SJCRH30 (cell line): ENCODE data around the gene SPTLC3. TPM values are rescaled to one million over a fixed set of nuclear protein-coding genes. Genes with fewer than 3 reads are reported as not detected.

Source experiments
- DNase-seq, 2 experiments: peaks; one replicate each; pipeline ENCODE4 v3.0.0-alpha.2; 2015 to 2020
- H3K27ac ChIP-seq: fragments of 250-450 bp; sonication (Bioruptor Pico); 2 replicates; pipeline ENCODE4 v1.5.1; 2020; ENCODE audit warnings: mild to moderate bottlenecking, moderate library complexity
- H3K27me3 ChIP-seq: fragments of 250-450 bp; sonication (Bioruptor Pico); 2 replicates; pipeline ENCODE4 v1.5.1; 2020; ENCODE audit warnings: mild to moderate bottlenecking, moderate library complexity
- H3K36me3 ChIP-seq: fragments of 250-450 bp; sonication (Bioruptor Pico); 2 replicates; pipeline ENCODE4 v1.5.1; 2020; ENCODE audit warnings: mild to moderate bottlenecking, moderate library complexity
- H3K4me1 ChIP-seq: fragments of 250-450 bp; sonication (Bioruptor Pico); 2 replicates; pipeline ENCODE4 v1.5.1; 2020; ENCODE audit warnings: mild to moderate bottlenecking, moderate library complexity
- H3K4me3 ChIP-seq: fragments of 250-450 bp; sonication (Bioruptor Pico); 2 replicates; pipeline ENCODE4 v1.5.1; 2020; ENCODE audit warnings: mild to moderate bottlenecking, moderate library complexity
- H3K9me3 ChIP-seq: fragments of 250-450 bp; sonication (Bioruptor Pico); replicated peaks from 2 replicates; pipeline ENCODE4 v1.5.1; 2020; ENCODE audit warnings: mild to moderate bottlenecking, moderate library complexity
- total RNA-seq: library from RNA; depleted of rRNA; stranded (reverse); fragments of >200 nt; shearing (Covaris generic); gene quantifications from 2 replicates; pipeline ENCODE4 v1.2.3, GENCODE V29; 2014

SPTLC3 gene
- total RNA-seq, 1 experiment from 2014 or later, result not detected

DNA sequence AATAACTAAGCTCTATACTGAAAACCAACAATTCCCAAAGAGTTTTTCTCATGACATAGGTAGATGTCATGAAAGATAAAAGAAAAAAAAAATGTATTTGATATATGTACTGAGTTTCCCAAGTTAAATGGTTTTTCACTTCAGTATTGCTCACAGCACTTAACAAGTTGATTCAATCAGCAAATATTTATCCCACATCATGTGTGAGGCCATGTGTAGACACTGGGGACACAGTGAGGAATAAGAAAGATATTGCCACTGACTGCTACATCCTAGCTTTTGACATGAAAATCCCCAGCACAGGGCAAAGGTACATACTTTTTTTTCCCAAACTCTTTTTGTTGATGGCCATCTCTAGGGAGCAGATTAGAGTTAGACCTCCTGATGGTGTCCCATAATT, 25.3 kb downstream of the SPTLC3 start:
- Histone ChIP-seq H3K4me1 (peaks cover 16% of the 10 kb centered on the region), H3K27ac (no peak overlapping the region), H3K9me3 (no peaks in the 10 kb centered on the region), H3K36me3 (no peaks in the 10 kb centered on the region), H3K27me3 (no peaks in the 10 kb centered on the region), H3K4me3 (no peak overlapping the region)
- DNase-seq, result no peak

DNA sequence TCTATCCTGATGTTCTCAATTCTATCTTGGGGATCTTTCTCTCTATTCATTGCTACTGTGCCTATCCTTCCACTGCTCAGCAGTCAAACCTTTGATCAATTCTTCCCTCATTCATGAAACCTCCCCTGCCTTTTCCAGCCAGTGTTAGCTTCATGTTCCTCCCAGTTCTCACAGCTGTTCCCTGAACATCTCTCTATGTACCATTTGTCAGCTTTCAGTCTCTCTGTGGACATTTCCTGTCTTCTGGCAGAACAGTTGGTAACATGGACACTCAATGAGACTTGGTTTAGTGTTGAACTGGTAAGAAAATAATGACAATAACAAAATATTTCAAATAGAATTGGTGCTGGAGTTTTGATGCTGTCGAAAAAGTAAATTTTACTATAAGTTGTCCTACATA, 26.2 kb downstream of the SPTLC3 start:
- DNase-seq, result peak in 1 of 2 experiments; percentile 24
- peaks cover 8% of the 10 kb centered on the region for H3K4me1 ChIP-seq
- no peak overlapping the region for H3K27ac ChIP-seq
- H3K36me3 ChIP-seq, result no peaks in the 10 kb centered on the region
- no peaks in the 10 kb centered on the region for H3K9me3 ChIP-seq
- no peaks in the 10 kb centered on the region for H3K27me3 ChIP-seq
- no peak overlapping the region for H3K4me3 ChIP-seq

DNA sequence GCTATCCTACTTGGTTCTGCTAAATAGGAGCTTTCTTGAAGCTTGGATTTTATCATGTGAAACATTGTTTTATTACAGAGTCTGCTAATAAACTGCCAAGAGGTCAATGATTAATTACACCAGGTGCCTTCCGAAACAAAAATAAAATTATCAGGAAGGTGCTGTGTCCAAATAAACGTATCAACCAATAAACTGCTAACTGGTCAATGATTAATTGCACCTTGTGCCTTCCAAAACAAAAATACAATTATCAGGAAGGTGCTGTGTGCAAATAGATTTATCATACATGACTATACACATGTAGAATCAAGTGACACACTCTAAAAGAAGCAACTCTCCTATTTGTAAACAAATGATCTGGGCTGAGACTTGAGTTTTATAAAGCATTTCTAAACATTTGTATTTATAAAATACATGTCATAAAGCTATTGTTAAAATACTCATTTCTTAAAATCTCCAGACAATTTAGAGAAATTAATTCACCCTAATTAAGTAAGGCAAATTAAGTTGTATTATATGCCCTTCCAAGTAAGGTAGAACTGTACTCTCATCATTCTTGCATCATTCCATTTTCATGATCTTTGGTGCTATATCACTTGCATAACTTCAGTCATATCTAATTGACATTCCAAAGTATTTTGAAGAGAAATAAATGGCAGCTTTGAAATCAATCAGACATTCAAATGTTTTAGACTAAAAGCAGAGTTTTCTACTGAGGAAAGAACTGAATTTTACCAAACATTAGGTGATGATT, 26.8 kb downstream of the SPTLC3 start:
- no peak overlapping the region for H3K4me3 ChIP-seq
- no peaks in the 10 kb centered on the region for H3K9me3 ChIP-seq
- H3K27ac ChIP-seq, result no peak overlapping the region
- no peak for DNase-seq
- H3K4me1 ChIP-seq, result peaks cover 2% of the 10 kb centered on the region
- no peaks in the 10 kb centered on the region for H3K27me3 ChIP-seq
- no peaks in the 10 kb centered on the region for H3K36me3 ChIP-seq

DNA sequence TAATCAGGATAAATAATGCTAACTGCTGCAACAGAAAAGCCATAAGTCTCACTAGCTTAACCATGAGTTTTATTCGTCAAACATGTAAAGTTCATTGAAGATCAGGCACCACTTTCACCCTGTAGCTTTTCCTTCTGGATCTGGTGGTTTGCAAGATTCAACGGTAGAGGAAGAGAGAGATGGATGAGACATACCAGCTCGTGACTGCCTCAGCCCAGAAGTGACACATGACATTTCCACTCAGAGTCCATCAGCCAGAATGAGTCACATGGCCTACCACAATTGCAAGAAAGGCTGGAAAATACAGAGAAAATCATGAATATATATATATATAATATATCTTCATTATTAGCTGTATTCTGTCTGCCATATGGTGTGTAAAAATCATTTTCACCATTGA, 29.0 kb downstream of the SPTLC3 start:
- Histone ChIP-seq H3K4me3 (no peak overlapping the region), H3K36me3 (no peaks in the 10 kb centered on the region), H3K27me3 (no peaks in the 10 kb centered on the region; the same call in 1 of the 2 replicates), H3K9me3 (no peaks in the 10 kb centered on the region), H3K27ac (no peak overlapping the region), H3K4me1 (no peaks in the 10 kb centered on the region)
- DNase-seq, result no peak

DNA sequence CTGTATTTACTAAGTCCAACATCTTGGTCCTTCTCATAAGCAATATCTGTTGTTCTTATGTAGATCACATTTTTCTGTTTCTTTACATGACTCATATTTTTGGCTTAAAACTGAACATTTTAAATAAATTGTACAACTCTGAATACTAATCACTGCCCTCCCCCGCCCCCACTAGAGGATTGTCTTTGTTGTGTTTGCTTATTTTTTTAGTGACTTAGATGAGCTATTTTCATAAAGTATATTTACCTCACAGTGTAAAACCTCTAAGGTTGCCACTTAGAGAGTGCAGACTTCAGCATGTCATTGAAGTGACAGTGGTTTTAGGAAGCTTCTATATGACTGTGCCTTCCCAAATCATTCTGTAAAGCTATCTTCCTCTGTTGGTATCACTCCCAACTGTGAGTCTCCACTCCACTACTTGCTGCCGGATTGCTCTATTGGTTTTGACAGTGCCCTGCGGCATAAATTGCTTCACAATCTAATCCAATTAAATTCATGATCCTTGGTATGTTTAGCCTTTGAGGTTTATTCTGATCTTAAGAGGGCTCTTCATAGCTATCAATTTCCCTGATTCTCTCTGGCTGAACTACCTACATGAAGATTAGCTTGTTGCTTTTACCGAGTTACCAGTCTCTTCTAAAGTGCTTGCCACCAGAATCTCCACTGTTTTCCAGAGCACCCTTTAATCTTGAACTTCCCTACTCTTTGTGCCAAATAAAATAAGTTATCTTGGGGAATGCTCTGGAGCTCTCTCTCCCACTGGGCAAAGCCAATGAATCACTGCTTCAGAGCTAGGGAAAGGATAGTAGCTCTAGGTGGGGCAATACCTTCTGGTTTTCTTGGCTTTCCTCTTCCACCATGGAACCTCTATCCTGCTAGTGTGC, 33.0 kb downstream of the SPTLC3 start:
- H3K4me1 ChIP-seq, result no peaks in the 10 kb centered on the region
- DNase-seq, result no peak
- no peaks in the 10 kb centered on the region for H3K36me3 ChIP-seq
- no peaks in the 10 kb centered on the region for H3K9me3 ChIP-seq
- no peaks in the 10 kb centered on the region; the same call in 1 of the 2 replicates for H3K27me3 ChIP-seq
- H3K27ac ChIP-seq, result no peak overlapping the region
- H3K4me3 ChIP-seq, result no peak overlapping the region

DNA sequence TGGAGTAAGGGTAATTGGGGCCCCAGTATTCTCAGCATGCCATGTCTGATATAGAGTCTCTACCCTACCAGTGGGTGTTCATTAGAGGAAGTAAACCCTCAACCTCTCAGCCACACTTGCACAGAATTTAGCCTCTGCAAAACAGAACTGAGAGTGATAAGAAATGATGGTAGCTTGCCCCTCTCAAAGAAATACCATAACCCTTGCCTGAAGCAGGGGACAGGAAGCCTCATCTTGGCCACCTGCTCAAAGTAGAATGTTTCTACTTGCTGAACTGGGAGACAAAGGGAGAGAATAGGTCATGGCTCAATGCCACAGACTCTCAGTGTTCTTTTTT, 33.7 kb downstream of the SPTLC3 start:
- Histone ChIP-seq H3K4me1 (no peaks in the 10 kb centered on the region), H3K4me3 (no peak overlapping the region), H3K27me3 (no peaks in the 10 kb centered on the region; the same call in 1 of the 2 replicates), H3K9me3 (no peaks in the 10 kb centered on the region), H3K36me3 (no peaks in the 10 kb centered on the region), H3K27ac (no peak overlapping the region)
- no peak for DNase-seq

- DNase-seq, result no peak
- Histone ChIP-seq H3K36me3 (no peaks in the 10 kb centered on the region), H3K4me1 (no peaks in the 10 kb centered on the region), H3K27me3 (no peaks in the 10 kb centered on the region; the same call in 1 of the 2 replicates), H3K4me3 (no peak overlapping the region), H3K9me3 (no peaks in the 10 kb centered on the region), H3K27ac (no peak overlapping the region)
Measured at GRCh38 chr20:13046409-13046808, 37.6 kb downstream of the SPTLC3 start.

GRCh38 chr20:13054011-13054410, 45.2 kb downstream of the SPTLC3 start:
- H3K9me3 ChIP-seq, result no peaks in the 10 kb centered on the region
- no peaks in the 10 kb centered on the region for H3K4me1 ChIP-seq
- H3K36me3 ChIP-seq, result no peaks in the 10 kb centered on the region
- 0 out of 2 replicates have a peak, but pooled peaks cover 6% of the 10 kb centered on the region for H3K27me3 ChIP-seq
- no peak for DNase-seq
- no peak overlapping the region for H3K4me3 ChIP-seq
- no peak overlapping the region for H3K27ac ChIP-seq

DNA sequence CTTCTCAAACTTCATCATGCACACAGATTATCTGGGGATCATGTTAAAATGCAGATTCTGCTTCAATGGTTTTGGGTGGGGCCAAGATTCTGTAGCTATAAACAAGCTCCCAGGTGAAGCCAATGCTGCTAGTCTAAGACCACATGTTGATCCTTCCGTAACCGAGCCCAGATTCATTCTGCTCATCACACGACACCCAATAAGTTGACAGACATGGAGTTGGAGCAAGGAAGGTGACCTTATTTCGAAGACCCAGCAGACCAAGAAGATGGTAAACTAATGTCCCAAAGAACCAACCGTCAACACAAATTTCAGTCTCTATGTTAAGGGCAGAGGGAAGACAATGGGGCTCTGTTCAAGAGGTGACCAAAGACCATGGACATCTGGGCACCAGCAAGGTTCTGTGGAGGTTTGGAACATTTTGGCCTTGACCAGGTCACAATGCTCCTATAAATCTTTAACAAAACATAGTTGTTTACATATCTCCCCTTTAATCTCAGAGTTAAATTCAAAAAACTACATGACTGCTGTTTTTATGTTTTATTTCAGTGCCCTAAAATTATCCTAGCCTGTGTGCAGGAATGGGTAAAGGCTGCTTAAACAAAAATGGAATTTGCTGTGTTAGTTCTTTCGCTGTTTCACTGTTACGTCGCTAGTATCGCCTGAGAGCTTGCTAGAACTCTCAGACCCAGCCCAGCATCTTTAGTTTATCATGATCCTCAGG, 50.1 kb downstream of the SPTLC3 start:
- H3K9me3 ChIP-seq, result no peaks in the 10 kb centered on the region
- H3K27me3 ChIP-seq, result 0 out of 2 replicates have a peak, but pooled peaks cover 6% of the 10 kb centered on the region
- no peak overlapping the region for H3K4me3 ChIP-seq
- DNase-seq, result no peak
- H3K36me3 ChIP-seq, result no peaks in the 10 kb centered on the region
- no peaks in the 10 kb centered on the region for H3K4me1 ChIP-seq
- no peak overlapping the region for H3K27ac ChIP-seq

GRCh38 chr20:13059398-13060136, 50.8 kb downstream of the SPTLC3 start:
- H3K27ac ChIP-seq, result no peak overlapping the region
- no peaks in the 10 kb centered on the region for H3K4me1 ChIP-seq
- H3K4me3 ChIP-seq, result no peak overlapping the region
- H3K27me3 ChIP-seq, result 0 out of 2 replicates have a peak, but pooled peaks cover 6% of the 10 kb centered on the region
- no peaks in the 10 kb centered on the region for H3K36me3 ChIP-seq
- DNase-seq, result no peak
- no peaks in the 10 kb centered on the region for H3K9me3 ChIP-seq

DNA sequence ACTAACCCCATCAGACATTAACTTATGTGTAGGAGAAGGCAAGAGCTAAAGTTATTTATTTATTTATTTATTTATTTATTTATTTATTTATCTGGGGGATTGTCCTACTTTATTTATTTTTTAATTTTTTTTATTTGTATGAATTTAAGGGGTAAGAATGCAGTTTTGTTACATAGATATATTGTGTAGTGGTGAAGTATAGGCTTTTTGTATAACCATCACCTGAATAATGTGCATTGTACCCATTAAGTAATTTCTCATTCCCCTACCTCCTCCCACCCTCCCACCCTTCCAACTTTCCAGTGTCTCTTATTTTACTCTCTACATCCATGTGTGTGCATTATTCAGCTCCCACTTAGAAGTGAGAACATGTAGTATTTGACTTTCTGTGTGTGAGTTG, 51.6 kb downstream of the SPTLC3 start:
- H3K36me3 ChIP-seq, result no peaks in the 10 kb centered on the region
- H3K4me3 ChIP-seq, result no peak overlapping the region
- DNase-seq, result no peak
- no peak overlapping the region for H3K27ac ChIP-seq
- H3K4me1 ChIP-seq, result no peaks in the 10 kb centered on the region
- no peaks in the 10 kb centered on the region for H3K9me3 ChIP-seq
- H3K27me3 ChIP-seq, result 0 out of 2 replicates have a peak, but pooled peaks cover under 1% of the 10 kb centered on the region

DNA sequence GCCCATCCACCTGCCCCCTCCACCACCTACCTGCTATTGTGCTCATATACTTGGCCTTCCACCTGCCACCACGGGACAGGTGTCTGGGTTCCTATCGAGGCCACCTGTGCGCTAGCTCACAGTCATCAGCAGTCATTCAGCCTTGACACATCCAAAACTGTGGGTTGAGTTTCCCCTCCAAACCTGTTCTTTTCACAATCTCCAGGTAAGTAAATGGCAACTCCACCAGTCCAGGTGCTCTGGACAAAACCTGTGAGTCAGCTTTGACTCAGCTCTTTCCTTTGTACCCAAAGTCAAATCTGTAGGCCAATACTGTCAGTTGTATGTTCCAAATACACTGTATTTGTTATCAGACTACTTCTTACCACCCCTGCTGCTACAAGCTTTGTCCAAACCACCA, 52.6 kb downstream of the SPTLC3 start:
- no peaks in the 10 kb centered on the region for H3K36me3 ChIP-seq
- no peak for DNase-seq
- no peak overlapping the region for H3K4me3 ChIP-seq
- no peak overlapping the region for H3K27ac ChIP-seq
- H3K27me3 ChIP-seq, result no peaks in the 10 kb centered on the region
- H3K4me1 ChIP-seq, result no peaks in the 10 kb centered on the region
- H3K9me3 ChIP-seq, result no peaks in the 10 kb centered on the region

GRCh38 chr20:13062789-13063188, 54.0 kb downstream of the SPTLC3 start:
- Histone ChIP-seq H3K4me3 (no peak overlapping the region), H3K4me1 (no peaks in the 10 kb centered on the region), H3K36me3 (no peaks in the 10 kb centered on the region), H3K27ac (no peak overlapping the region), H3K9me3 (no peaks in the 10 kb centered on the region), H3K27me3 (no peaks in the 10 kb centered on the region)
- DNase-seq, result no peak

- H3K27ac ChIP-seq, result no peak overlapping the region
- H3K4me3 ChIP-seq, result no peak overlapping the region
- no peaks in the 10 kb centered on the region for H3K9me3 ChIP-seq
- DNase-seq, result no peak
- no peaks in the 10 kb centered on the region for H3K36me3 ChIP-seq
- no peaks in the 10 kb centered on the region for H3K4me1 ChIP-seq
- H3K27me3 ChIP-seq, result no peaks in the 10 kb centered on the region
Measured at GRCh38 chr20:13068336-13068735, 59.6 kb downstream of the SPTLC3 start.
